T-cell (primary cell): ENCODE results near the gene ERN1. TPM values are rescaled to one million over a fixed set of nuclear protein-coding genes. Genes with fewer than 3 reads are reported as not detected.
"Not testable (repeated sequence)": the region's sequence is repeated elsewhere in the genome, so short reads cannot be mapped to it uniquely, and the experiment has no call there.

Source experiments
- ATAC-seq, 4 experiments: fragments of 200-7000 bp in 3 of 4; fragments of 150-1000 bp in 1 of 4; cut with Tn5 transposase; replicated peaks in 1 of 4; 1 replicate in 3 of 4; 2 replicates in 1 of 4; pipeline ENCODE4 v1.10.0; 2021; ENCODE audit warnings: moderate library complexity in 3 of 4, mild to moderate bottlenecking in 2 of 4, moderate number of reproducible peaks in 1 of 4
- CTCF ChIA-PET, 2 donors: fragments of 300-600 bp; sonication (Branson Sonifier 250); formaldehyde crosslinking; loops; one replicate each; lab custom pipeline; 2022; ENCODE audit warnings: antibody characterized with exemption in 2 of 2; lab: Charles Lee
- POLR2A ChIA-PET, 2 donors: fragments of 300-600 bp; sonication (Branson Sonifier 250); formaldehyde crosslinking; loops; one replicate each; lab custom pipeline; 2022; ENCODE audit warnings: antibody characterized with exemption in 2 of 2; lab: Charles Lee
- DNase-seq, 35 experiments: peaks; one replicate each; pipeline versions ENCODE4 v3.0.0 to v3.0.0-alpha.2; 2013 to 2023
- H3K27ac ChIP-seq: one replicate; pipeline ENCODE4 v1.5.1; 2013; ENCODE audit warnings: low read length
- H3K27me3 ChIP-seq, 2 experiments: replicated peaks in 1 of 2; 1 replicate in 1 of 2; 2 replicates in 1 of 2; pipeline versions ENCODE4 v1.6.1 to v1.7.0; 2013; ENCODE audit warnings: low read length in 1 of 2, mixed read lengths in 1 of 2; ENCODE audit not compliant: control insufficient read depth in 2 of 2, insufficient read depth in 2 of 2; ENCODE audit errors: extremely low read depth in 1 of 2
- H3K36me3 ChIP-seq, 2 donors: 1 replicate in 1 of 2; 2 replicates in 1 of 2; pipeline versions ENCODE4 v1.6.1 to v1.7.0; 2013; ENCODE audit warnings: low read length in 1 of 2; ENCODE audit not compliant: control insufficient read depth in 2 of 2, insufficient read depth in 1 of 2; ENCODE audit errors: extremely low read depth in 1 of 2
- H3K4me1 ChIP-seq, 2 experiments: 1 replicate in 1 of 2; 2 replicates in 1 of 2; pipeline versions ENCODE4 v1.6.1 to v1.7.0; 2013; ENCODE audit warnings: low read length in 2 of 2, mixed read lengths in 1 of 2; ENCODE audit not compliant: insufficient read depth in 2 of 2, control insufficient read depth in 1 of 2; ENCODE audit errors: extremely low read depth in 1 of 2
- H3K4me3 ChIP-seq, 2 donors: 1 replicate in 1 of 2; 2 replicates in 1 of 2; pipeline versions ENCODE4 v1.5.1 to v1.7.0; 2013; ENCODE audit warnings: mild to moderate bottlenecking in 2 of 2, low read length in 1 of 2, moderate library complexity in 1 of 2; ENCODE audit not compliant: control insufficient read depth in 1 of 2; ENCODE audit errors: extremely low read depth in 1 of 2
- H3K9me3 ChIP-seq: 2 replicates; pipeline ENCODE4 v1.7.0; 2013
- H3K27ac Mint-ChIP-seq, 2 donors: one replicate each; pipeline ENCODE4 v1.8.0; 2020 to 2021; ENCODE audit warnings: mild to moderate bottlenecking in 2 of 2, mixed read lengths in 2 of 2
- H3K27me3 Mint-ChIP-seq, 2 donors: one replicate each; pipeline ENCODE4 v1.8.0; 2021 to 2022; ENCODE audit warnings: mixed read lengths in 2 of 2
- H3K36me3 Mint-ChIP-seq: one replicate; pipeline ENCODE4 v1.8.0; 2021; ENCODE audit warnings: mixed read lengths
- H3K4me1 Mint-ChIP-seq, 3 donors: one replicate each; pipeline ENCODE4 v1.8.0; 2020 to 2022; ENCODE audit warnings: mixed read lengths in 3 of 3, mild to moderate bottlenecking in 1 of 3
- H3K4me3 Mint-ChIP-seq, 3 donors: one replicate each; pipeline ENCODE4 v1.8.0; 2020 to 2022; ENCODE audit warnings: mild to moderate bottlenecking in 3 of 3, mixed read lengths in 3 of 3, moderate library complexity in 3 of 3
- H3K9me3 Mint-ChIP-seq, 3 donors: one replicate each; pipeline ENCODE4 v1.8.0; 2020 to 2022; ENCODE audit warnings: mixed read lengths in 3 of 3
- WGBS: methylation state at CpG from one replicate; pipeline ENCODE4 v1.1.5; 2013; ENCODE audit warnings: missing lambda C conversion rate; ENCODE audit not compliant: insufficient coverage; 5-methylcytosine and 5-hydroxymethylcytosine counted together
- total RNA-seq, 35 experiments: library from RNA in 6 of 35; stranded (reverse) in 6 of 35; fragments of 120-200 nt in 1 of 35; gene quantifications; one replicate each; pipeline versions ENCODE4 v1.2.1 to v1.2.4 and lab custom pipeline; 2013 to 2026

The ERN1 gene
- total RNA-seq (100 to 1,000 TPM in 3 of 5 donors, 10 to 100 TPM in 2; 71.2 to 146 (median 112) TPM), total RNA-seq (lab: John Stamatoyannopoulos, UW) (34.3 to 370 (median 124) reads per million in 29 experiments)
- total RNA-seq (2013): 92.3 TPM

DNA sequence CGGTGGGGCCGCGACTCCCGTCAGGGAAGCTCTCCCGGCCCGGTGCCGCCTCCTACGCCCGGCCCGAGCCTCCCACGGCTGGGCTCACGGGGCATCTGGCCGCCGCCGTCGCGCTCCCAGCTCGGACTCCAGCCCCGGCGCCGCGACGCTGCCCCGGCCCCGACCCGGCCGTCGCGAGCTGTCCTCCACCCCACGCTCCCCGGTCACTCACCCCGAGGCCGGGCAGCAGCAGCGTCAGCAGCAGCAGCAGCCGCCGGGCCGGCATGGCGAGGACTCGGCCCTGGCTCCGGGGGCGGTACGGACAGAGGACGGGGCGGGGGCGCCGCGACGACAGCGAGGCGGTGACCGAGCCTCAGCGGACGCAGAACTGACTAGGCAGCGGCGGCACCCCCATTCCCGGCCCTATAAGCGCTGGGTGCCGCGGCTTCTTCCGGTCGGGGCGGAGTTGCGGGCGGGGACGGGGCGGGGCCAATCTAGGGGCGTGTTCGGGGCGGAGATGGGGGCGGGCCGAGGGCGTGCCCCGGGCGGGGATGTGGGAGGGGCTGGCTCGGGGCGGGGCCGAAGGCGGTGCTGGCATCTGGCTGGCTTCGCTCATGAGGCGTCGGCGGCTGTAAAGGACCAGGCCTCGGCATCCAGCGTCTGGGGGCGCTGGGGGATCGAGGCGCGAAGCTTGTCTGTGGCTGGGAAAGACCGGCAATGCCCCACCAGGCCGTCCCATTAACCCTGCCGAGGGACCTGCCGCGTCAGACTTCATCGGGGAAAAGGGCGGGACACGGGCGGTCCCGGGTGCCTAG is at the start of gene ERN1:
Gene ERN1 (minus strand): TSS at position 380 of the 794 bp plus-strand sequence. CDS start 115 bp downstream, at position 265.
- CTCF ChIA-PET: interaction anchor here (0.9 to 5.5 kb wide), 8 partner anchors 67 to 653 kb away, joined by 3 to 226 read pairs (median 6); partner anchors contain the start of genes ACE (in 1 of the 2) and ICAM2 (in 1 of the 2)
- Histone ChIP-seq H3K9me3 (no peaks in the 10 kb centered on the region), H3K4me3 (peak within 1 kb of the TSS; percentile 79 to 85), H3K36me3 (no peaks in the 10 kb centered on the region), H3K4me1 (peaks cover 17 to 34% of the 10 kb centered on the region in 2 experiments), H3K27me3 (no peaks in the 10 kb centered on the region), H3K27ac (peak within 1 kb of the TSS; percentile 95)
- Mint-ChIP-seq H3K27ac (peak within 1 kb of the TSS; percentile 94 to 95), H3K4me1 (peaks cover 44 to 57% (median 49%) of the 10 kb centered on the region in 3 donors), H3K9me3 (no peaks in the 10 kb centered on the region), H3K27me3 (no peaks in the 10 kb centered on the region), H3K36me3 (peaks cover 9% of the 10 kb centered on the region), H3K4me3 (peak within 1 kb of the TSS; percentile 88 to 94 (median 93))
- POLR2A ChIA-PET: interaction anchor here (0.5 to 2.4 kb wide), 8 partner anchors 8 to 997 kb away, joined by 3 to 11 read pairs (median 3); no protein-coding TSS in a partner anchor
- peak; percentile 86 to 90 (median 88) for ATAC-seq
- WGBS: under 1% methylated on average over 97 of the region's 98 CpGs
- DNase-seq: peak; percentile 78 to 94 (median 87)

DNA sequence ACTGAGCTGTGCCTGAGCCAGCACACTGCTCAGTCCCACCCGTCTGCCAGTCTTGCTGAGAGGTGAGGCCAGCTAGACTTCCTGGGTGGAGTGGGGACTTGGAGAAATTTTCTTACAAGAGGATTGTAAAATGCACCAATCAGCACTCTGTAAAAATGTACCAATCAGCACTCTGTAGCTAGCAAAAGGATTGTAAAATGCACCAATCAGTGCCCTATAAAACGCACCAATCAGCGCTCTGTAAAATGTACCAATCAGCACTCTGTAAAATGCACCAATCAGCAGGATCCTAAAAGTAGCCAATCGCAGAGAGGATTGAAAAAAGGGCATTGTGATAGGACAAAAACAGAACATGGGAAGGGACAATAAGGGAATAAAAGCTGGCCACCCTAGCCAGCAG is 49.1 kb upstream of the ERN1 start:
- H3K27me3 ChIP-seq, H3K4me1 Mint-ChIP-seq, H3K4me3 ChIP-seq, H3K27ac ChIP-seq, ATAC-seq, H3K4me1 ChIP-seq, POLR2A ChIA-PET, H3K27me3 Mint-ChIP-seq, CTCF ChIA-PET, DNase-seq, H3K9me3 ChIP-seq, H3K9me3 Mint-ChIP-seq, H3K4me3 Mint-ChIP-seq, H3K27ac Mint-ChIP-seq: not testable (repeated sequence)
- H3K36me3 ChIP-seq: peaks cover 9 to 12% of the 10 kb centered on the region in 2 donors
- WGBS: no CpG with 5 or more reads among the region's 4 CpGs
- H3K36me3 Mint-ChIP-seq: peaks cover 42% of the 10 kb centered on the region

DNA sequence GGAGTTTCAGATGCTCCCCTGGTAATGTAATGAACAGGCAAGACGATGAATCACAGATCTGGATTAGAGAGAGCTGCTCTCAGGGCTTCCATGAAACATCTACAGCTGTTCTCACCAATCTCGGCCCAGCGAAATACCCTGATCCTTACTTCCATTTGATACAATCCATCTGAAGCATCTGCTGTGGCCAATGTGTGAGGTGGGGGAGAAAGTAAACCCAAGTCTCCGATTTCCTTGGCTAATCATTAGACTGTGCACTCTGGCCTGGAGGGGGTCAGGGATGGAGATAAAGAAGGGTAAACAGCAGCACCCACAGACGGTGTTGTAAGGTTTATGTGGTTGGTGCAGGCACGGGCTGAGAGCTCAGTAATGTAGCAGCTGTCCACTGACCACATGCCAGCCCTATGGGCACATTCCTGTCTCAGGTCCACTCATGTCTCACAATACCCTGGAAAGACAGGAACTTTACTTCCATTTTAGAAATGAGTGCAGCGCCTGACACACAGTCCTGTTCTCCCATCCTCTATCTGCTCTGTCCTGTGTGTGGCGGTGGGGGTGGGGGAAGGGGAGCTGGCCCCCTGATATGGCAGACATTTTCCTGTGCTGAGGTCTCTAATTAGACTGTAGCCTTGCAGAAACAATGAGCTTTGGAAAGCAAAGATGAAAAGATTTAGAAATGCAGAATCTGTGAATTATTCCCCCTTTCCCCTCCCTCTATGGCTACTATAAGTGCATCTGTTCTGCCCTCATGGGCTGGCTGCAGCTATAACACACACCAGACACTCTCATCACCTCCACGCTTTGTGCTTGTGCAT is 48.3 kb upstream of the ERN1 start:
- no peaks in the 10 kb centered on the region for H3K9me3 ChIP-seq
- H3K27me3 ChIP-seq: no peaks in the 10 kb centered on the region
- no peaks in the 10 kb centered on the region for H3K4me1 Mint-ChIP-seq
- ATAC-seq (no peak), DNase-seq (no peak)
- H3K27ac ChIP-seq: no peak overlapping the region
- ChIA-PET CTCF (no interaction called here), POLR2A (no interaction called here)
- H3K27ac Mint-ChIP-seq: no peak overlapping the region
- H3K36me3 ChIP-seq: peaks cover 9 to 18% of the 10 kb centered on the region in 2 donors
- H3K9me3 Mint-ChIP-seq: no peaks in the 10 kb centered on the region
- 17% methylated on average over 1 of the region's 9 CpGs for WGBS
- H3K36me3 Mint-ChIP-seq: peaks cover 45% of the 10 kb centered on the region
- H3K4me3 ChIP-seq: no peak overlapping the region
- no peaks in the 10 kb centered on the region for H3K27me3 Mint-ChIP-seq
- no peak overlapping the region for H3K4me3 Mint-ChIP-seq
- H3K4me1 ChIP-seq: no peaks in the 10 kb centered on the region

DNA sequence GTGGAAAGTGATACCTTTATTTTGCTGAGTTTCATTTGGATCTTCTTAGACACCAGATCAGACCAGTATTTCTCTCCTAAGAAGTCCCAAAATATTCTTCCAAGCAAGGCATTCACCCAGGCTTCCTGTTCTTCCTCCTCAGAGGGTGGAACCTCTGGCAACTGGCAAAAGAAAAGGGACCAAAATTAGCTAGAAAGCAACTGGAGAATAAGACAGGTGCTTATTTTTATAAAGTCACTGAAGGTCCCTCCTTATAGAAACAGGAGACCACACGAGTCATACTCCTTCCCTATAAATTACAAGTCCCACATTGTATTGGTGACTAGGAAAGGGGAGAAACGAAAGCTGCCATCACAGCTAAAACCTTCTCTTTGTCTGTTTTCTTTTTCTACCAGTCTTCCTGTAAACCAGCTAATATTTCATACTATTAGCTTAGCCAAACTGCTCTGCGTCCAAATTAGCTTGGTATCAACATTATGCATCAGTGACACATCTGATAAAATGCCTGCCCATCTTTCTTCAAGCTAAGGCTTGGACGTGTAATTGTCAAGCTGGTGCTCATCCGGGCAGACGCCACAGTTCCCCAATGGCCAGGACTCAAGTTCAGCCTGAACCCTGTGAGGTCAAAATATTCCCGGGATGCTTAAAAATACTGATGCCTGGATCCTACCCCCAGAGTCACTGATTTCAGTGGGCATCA is 47.5 kb upstream of the ERN1 start:
- DNase-seq (no peak), ATAC-seq (no peak)
- no peaks in the 10 kb centered on the region for H3K9me3 Mint-ChIP-seq
- Histone ChIP-seq H3K9me3 (no peaks in the 10 kb centered on the region), H3K36me3 (peaks cover 9 to 18% of the 10 kb centered on the region in 2 donors), H3K4me1 (no peaks in the 10 kb centered on the region), H3K27ac (no peak overlapping the region), H3K27me3 (no peaks in the 10 kb centered on the region), H3K4me3 (no peak overlapping the region)
- POLR2A ChIA-PET: no interaction called here
- 98% methylated on average over 5 of the region's 7 CpGs for WGBS
- H3K4me1 Mint-ChIP-seq: no peaks in the 10 kb centered on the region
- peaks cover 48% of the 10 kb centered on the region for H3K36me3 Mint-ChIP-seq
- no peak overlapping the region for H3K27ac Mint-ChIP-seq
- no peaks in the 10 kb centered on the region for H3K27me3 Mint-ChIP-seq
- no peak overlapping the region for H3K4me3 Mint-ChIP-seq
- CTCF ChIA-PET: no interaction called here

DNA sequence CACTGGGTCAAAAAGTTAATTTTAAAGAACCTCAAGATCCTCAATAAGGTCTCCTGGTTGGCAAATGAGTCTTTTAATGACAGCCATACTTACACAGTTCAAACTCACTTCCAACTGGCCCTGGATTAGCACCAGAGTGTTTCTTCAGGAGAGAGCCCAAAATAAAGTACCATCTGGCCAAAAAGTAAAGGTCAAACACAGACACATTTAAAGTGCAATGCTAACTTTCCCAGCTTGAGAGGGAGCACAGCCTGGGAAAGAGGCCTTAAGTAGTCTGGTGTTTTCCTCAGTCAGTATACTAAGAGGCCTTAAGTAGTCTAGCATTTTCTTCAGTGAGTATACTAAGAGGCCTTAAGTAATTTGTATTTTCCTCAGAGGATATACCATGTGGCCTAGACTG is 46.6 kb upstream of the ERN1 start:
- no peak overlapping the region for H3K27ac Mint-ChIP-seq
- DNase-seq: no peak
- Histone ChIP-seq H3K27ac (no peak overlapping the region), H3K36me3 (peaks cover 9 to 19% of the 10 kb centered on the region in 2 donors), H3K27me3 (no peaks in the 10 kb centered on the region), H3K9me3 (no peaks in the 10 kb centered on the region), H3K4me1 (no peaks in the 10 kb centered on the region), H3K4me3 (no peak overlapping the region)
- H3K36me3 Mint-ChIP-seq: peaks cover 47% of the 10 kb centered on the region
- no peak for ATAC-seq
- POLR2A ChIA-PET: no interaction called here
- no peaks in the 10 kb centered on the region for H3K9me3 Mint-ChIP-seq
- H3K4me3 Mint-ChIP-seq: no peak overlapping the region
- no peaks in the 10 kb centered on the region for H3K4me1 Mint-ChIP-seq
- CTCF ChIA-PET: no interaction called here
- H3K27me3 Mint-ChIP-seq: no peaks in the 10 kb centered on the region
